WTC11 (cell line): ENCODE data around the gene COL16A1. TPM values are rescaled to one million over a fixed set of nuclear protein-coding genes. Genes with fewer than 3 reads are reported as not detected.

Source experiments
- ATAC-seq: fragments of 200-7000 bp; cut with Tn5 transposase; 2 replicates; pipeline ENCODE4 v1.10.0; 2021; ENCODE audit warnings: mild to moderate bottlenecking, moderate library complexity
- CTCF ChIA-PET: fragments of 300-600 bp; sonication (Branson Sonifier 250); formaldehyde crosslinking; loops from one replicate; lab custom pipeline; 2021; ENCODE audit warnings: antibody characterized with exemption; lab: Charles Lee
- POLR2A ChIA-PET: fragments of 350-600 bp; sonication (Branson Sonifier 250); formaldehyde crosslinking; loops from one replicate; lab custom pipeline; 2021; ENCODE audit warnings: antibody characterized with exemption; lab: Charles Lee
- DNase-seq: peaks from one replicate; pipeline ENCODE4 v3.0.0; 2021; ENCODE audit warnings: low spot score
- H3K27ac Mint-ChIP-seq: 2 replicates; pipeline ENCODE4 v1.8.0; 2021; ENCODE audit warnings: mixed read lengths
- H3K27me3 Mint-ChIP-seq: 2 replicates; pipeline ENCODE4 v1.8.0; 2021; ENCODE audit warnings: low read depth, mild to moderate bottlenecking, moderate library complexity, mixed read lengths
- H3K36me3 Mint-ChIP-seq: 2 replicates; pipeline ENCODE4 v1.8.0; 2021; ENCODE audit warnings: mixed read lengths
- H3K4me1 Mint-ChIP-seq: 2 replicates; pipeline ENCODE4 v1.8.0; 2022; ENCODE audit warnings: mixed read lengths
- H3K4me3 Mint-ChIP-seq: 2 replicates; pipeline ENCODE4 v1.8.0; 2021; ENCODE audit warnings: mild to moderate bottlenecking, moderate library complexity, mixed read lengths
- H3K9me3 Mint-ChIP-seq: 2 replicates; pipeline ENCODE4 v1.8.0; 2021; ENCODE audit warnings: mixed read lengths
- CREB1 ChIP-seq: sonication (generic); formaldehyde crosslinking; IDR thresholded peaks from 2 replicates; pipeline ENCODE4 v1.8.0; 2023; ENCODE audit warnings: mild to moderate bottlenecking, missing genetic modification reagents
- CREM ChIP-seq: sonication (generic); formaldehyde crosslinking; IDR thresholded peaks from 2 replicates; pipeline ENCODE4 v1.8.1; 2022; ENCODE audit warnings: mild to moderate bottlenecking, missing genetic modification reagents, moderate library complexity
- FOXP1 ChIP-seq: sonication (generic); formaldehyde crosslinking; IDR thresholded peaks from 2 replicates; pipeline ENCODE4 v1.8.0; 2022; ENCODE audit warnings: missing genetic modification reagents, mild to moderate bottlenecking, moderate library complexity, borderline replicate concordance
- NFE2L1 ChIP-seq: sonication (generic); formaldehyde crosslinking; IDR thresholded peaks from 2 replicates; pipeline ENCODE4 v1.8.1; 2023; ENCODE audit warnings: missing genetic modification reagents
- SMAD4 ChIP-seq: sonication (generic); formaldehyde crosslinking; IDR thresholded peaks from 2 replicates; pipeline ENCODE4 v1.8.0; 2022; ENCODE audit warnings: mild to moderate bottlenecking, missing genetic modification reagents
- ZNF396 ChIP-seq: fragments of 250-450 bp; sonication (Bioruptor Pico); IDR thresholded peaks from 2 replicates; pipeline ENCODE4 v1.8.0; 2021; ENCODE audit warnings: mild to moderate bottlenecking, moderate library complexity, borderline replicate concordance
- ZNF423 ChIP-seq: fragments of 250-450 bp; sonication (Bioruptor Pico); IDR thresholded peaks from 2 replicates; pipeline ENCODE4 v2.1.2; 2022; ENCODE audit warnings: mild to moderate bottlenecking, moderate library complexity
- total RNA-seq: library from RNA; stranded (reverse); gene quantifications from 3 replicates; pipeline ENCODE4 v1.2.3, GENCODE V29; 2021
- TF ChIP-seq, protein P1 (sequence below): sonication (generic); formaldehyde crosslinking; IDR thresholded peaks from 2 replicates; pipeline ENCODE4 v1.8.1; 2022; ENCODE audit warnings: mild to moderate bottlenecking, missing genetic modification reagents, moderate library complexity, borderline replicate concordance
- TF ChIP-seq, protein P2 (sequence below): sonication (generic); formaldehyde crosslinking; IDR thresholded peaks from 2 replicates; pipeline ENCODE4 v1.8.0; 2022; ENCODE audit warnings: mild to moderate bottlenecking, missing genetic modification reagents
- TF ChIP-seq, protein P3 (sequence below): sonication (generic); formaldehyde crosslinking; IDR thresholded peaks from 2 replicates; pipeline ENCODE4 v1.8.1; 2023; ENCODE audit warnings: mild to moderate bottlenecking, missing genetic modification reagents, moderate library complexity
- TF ChIP-seq, protein P4 (sequence below): sonication (generic); formaldehyde crosslinking; IDR thresholded peaks from 2 replicates; pipeline ENCODE4 v1.8.1; 2022; ENCODE audit warnings: missing genetic modification reagents, borderline replicate concordance
- TF ChIP-seq, protein P5 (sequence below): sonication (generic); formaldehyde crosslinking; IDR thresholded peaks from 2 replicates; pipeline ENCODE4 v1.8.1; 2022; ENCODE audit warnings: low read depth, mild to moderate bottlenecking, moderate library complexity, missing genetic modification reagents, borderline replicate concordance
- TF ChIP-seq, protein P6 (sequence below): fragments of 200-600 bp; IDR thresholded peaks from 2 replicates; pipeline ENCODE4 v1.8.0; 2022; ENCODE audit warnings: antibody characterized with exemption

Gene COL16A1
- total RNA-seq, 1 experiment from 2014 or later, result 8.8 TPM

DNA sequence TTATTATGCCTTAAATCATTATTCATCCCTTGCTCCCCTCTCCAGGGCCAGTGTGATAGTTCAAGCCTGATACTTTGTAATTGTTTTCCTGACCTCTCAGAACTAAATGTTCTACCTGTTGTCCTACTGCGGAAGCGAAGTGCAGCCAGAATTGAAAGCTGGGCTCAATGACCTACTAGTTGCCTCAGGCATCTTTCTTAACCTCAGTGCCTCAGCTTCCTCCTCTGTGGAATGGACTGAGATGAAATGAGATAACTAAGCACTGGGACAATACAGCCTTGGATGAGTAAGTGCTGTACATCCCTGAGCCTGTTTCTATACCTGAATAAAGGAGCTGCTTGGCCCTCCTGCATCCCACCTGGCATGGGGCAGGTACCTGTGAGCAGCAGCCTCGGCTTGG lies 26.4 kb downstream of the COL16A1 start (continued):
- TF ChIP-seq, protein P1, sequence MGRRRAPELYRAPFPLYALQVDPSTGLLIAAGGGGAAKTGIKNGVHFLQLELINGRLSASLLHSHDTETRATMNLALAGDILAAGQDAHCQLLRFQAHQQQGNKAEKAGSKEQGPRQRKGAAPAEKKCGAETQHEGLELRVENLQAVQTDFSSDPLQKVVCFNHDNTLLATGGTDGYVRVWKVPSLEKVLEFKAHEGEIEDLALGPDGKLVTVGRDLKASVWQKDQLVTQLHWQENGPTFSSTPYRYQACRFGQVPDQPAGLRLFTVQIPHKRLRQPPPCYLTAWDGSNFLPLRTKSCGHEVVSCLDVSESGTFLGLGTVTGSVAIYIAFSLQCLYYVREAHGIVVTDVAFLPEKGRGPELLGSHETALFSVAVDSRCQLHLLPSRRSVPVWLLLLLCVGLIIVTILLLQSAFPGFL (CRISPR knock-in tag), result no peak
- TF ChIP-seq, protein P2, sequence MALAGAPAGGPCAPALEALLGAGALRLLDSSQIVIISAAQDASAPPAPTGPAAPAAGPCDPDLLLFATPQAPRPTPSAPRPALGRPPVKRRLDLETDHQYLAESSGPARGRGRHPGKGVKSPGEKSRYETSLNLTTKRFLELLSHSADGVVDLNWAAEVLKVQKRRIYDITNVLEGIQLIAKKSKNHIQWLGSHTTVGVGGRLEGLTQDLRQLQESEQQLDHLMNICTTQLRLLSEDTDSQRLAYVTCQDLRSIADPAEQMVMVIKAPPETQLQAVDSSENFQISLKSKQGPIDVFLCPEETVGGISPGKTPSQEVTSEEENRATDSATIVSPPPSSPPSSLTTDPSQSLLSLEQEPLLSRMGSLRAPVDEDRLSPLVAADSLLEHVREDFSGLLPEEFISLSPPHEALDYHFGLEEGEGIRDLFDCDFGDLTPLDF (CRISPR knock-in tag), result no peak
- TF ChIP-seq ZNF396 (CRISPR knock-in tag), result no peak

DNA sequence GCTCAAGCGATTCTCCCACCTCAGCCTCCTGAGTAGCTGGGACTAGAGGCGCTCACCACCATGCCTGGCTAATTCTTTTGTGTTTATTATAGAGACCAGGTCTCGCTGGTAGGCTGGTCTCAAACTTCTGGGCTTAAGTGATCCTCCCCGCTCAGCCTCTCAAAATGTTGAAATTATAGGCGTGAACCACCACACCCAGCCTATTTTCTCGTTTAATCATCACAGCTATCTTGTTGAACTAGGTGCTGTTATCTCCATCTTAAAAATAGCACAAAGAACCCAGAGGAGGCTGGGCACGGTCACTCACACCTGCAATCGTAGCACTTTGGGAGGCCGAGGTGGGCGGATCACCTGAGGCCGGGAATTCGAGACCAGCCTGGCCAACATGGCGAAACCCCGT lies 28.1 kb downstream of the COL16A1 start:
- POLR2A ChIA-PET, result no interaction called here
- no peak overlapping the region for H3K4me3 Mint-ChIP-seq
- H3K27ac Mint-ChIP-seq, result no peak overlapping the region
- CTCF ChIA-PET, result interaction anchor here (0.6 to 1.8 kb wide), 5 partner anchors 29 to 113 kb away, joined by 3 to 10 read pairs (median 4); no protein-coding TSS in a partner anchor
- no peaks in the 10 kb centered on the region for H3K9me3 Mint-ChIP-seq
- ATAC-seq, result no peak
- H3K36me3 Mint-ChIP-seq, result no peaks in the 10 kb centered on the region
- H3K27me3 Mint-ChIP-seq, result no peaks in the 10 kb centered on the region
- DNase-seq, result no peak
- peaks cover 4% of the 10 kb centered on the region for H3K4me1 Mint-ChIP-seq
- TF ChIP-seq NFE2L1 (CRISPR knock-in tag) (no peak), CREM (CRISPR knock-in tag) (no peak), FOXP1 (CRISPR knock-in tag) (no peak), ZNF423 (CRISPR knock-in tag) (no peak)
- TF ChIP-seq, protein P3, sequence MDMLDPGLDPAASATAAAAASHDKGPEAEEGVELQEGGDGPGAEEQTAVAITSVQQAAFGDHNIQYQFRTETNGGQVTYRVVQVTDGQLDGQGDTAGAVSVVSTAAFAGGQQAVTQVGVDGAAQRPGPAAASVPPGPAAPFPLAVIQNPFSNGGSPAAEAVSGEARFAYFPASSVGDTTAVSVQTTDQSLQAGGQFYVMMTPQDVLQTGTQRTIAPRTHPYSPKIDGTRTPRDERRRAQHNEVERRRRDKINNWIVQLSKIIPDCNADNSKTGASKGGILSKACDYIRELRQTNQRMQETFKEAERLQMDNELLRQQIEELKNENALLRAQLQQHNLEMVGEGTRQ (CRISPR knock-in tag), result no peak
- TF ChIP-seq, protein P4, sequence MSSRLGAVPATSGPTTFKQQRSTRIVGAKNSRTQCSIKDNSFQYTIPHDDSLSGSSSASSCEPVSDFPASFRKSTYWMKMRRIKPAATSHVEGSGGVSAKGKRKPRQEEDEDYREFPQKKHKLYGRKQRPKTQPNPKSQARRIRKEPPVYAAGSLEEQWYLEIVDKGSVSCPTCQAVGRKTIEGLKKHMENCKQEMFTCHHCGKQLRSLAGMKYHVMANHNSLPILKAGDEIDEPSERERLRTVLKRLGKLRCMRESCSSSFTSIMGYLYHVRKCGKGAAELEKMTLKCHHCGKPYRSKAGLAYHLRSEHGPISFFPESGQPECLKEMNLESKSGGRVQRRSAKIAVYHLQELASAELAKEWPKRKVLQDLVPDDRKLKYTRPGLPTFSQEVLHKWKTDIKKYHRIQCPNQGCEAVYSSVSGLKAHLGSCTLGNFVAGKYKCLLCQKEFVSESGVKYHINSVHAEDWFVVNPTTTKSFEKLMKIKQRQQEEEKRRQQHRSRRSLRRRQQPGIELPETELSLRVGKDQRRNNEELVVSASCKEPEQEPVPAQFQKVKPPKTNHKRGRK (CRISPR knock-in tag), result no peak
- TF ChIP-seq, protein P5, sequence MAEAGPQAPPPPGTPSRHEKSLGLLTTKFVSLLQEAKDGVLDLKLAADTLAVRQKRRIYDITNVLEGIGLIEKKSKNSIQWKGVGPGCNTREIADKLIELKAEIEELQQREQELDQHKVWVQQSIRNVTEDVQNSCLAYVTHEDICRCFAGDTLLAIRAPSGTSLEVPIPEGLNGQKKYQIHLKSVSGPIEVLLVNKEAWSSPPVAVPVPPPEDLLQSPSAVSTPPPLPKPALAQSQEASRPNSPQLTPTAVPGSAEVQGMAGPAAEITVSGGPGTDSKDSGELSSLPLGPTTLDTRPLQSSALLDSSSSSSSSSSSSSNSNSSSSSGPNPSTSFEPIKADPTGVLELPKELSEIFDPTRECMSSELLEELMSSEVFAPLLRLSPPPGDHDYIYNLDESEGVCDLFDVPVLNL (CRISPR knock-in tag), result no peak
- TF ChIP-seq, protein P6, sequence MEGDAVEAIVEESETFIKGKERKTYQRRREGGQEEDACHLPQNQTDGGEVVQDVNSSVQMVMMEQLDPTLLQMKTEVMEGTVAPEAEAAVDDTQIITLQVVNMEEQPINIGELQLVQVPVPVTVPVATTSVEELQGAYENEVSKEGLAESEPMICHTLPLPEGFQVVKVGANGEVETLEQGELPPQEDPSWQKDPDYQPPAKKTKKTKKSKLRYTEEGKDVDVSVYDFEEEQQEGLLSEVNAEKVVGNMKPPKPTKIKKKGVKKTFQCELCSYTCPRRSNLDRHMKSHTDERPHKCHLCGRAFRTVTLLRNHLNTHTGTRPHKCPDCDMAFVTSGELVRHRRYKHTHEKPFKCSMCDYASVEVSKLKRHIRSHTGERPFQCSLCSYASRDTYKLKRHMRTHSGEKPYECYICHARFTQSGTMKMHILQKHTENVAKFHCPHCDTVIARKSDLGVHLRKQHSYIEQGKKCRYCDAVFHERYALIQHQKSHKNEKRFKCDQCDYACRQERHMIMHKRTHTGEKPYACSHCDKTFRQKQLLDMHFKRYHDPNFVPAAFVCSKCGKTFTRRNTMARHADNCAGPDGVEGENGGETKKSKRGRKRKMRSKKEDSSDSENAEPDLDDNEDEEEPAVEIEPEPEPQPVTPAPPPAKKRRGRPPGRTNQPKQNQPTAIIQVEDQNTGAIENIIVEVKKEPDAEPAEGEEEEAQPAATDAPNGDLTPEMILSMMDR, result no peak

DNA sequence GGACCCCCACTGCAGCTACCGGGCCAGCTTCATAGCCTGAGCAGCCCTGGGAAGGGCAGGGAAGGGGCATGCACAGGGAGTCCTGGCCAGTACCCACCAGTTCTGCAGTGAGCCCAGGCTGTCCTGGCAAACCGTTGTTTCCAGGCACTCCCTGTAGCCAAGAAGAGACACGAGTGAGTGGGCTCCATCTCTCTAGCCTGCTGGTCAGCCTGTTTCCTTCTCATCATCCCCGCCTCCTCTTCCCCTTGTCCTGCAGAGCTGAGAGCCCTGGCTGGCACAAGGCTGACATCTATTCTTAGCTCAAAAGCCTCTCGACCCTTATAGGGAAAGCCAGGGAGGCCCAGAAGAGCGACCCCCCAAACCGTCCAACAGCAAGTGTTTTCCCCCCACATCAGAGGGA lies 28.7 kb downstream of the COL16A1 start:
- ChIA-PET CTCF (interaction anchor here (0.9 to 1.8 kb wide), 5 partner anchors 30 to 114 kb away, joined by 3 to 10 read pairs (median 6); no protein-coding TSS in a partner anchor), POLR2A (no interaction called here)
- peaks cover 7% of the 10 kb centered on the region for H3K4me1 Mint-ChIP-seq
- TF ChIP-seq SMAD4 (no peak), CREB1 (CRISPR knock-in tag) (no peak)
- TF ChIP-seq, all 79 proteins: peak for 0
- H3K9me3 Mint-ChIP-seq, result no peaks in the 10 kb centered on the region
- H3K27ac Mint-ChIP-seq, result no peak overlapping the region; the same call in 1 of the 2 replicates
- no peak overlapping the region for H3K4me3 Mint-ChIP-seq
- ATAC-seq, result no peak
- no peaks in the 10 kb centered on the region for H3K27me3 Mint-ChIP-seq
- DNase-seq, result no peak
- H3K36me3 Mint-ChIP-seq, result no peaks in the 10 kb centered on the region
